ENCODE results near the gene NCKAP1.
"Not testable (repeated sequence)": the region's sequence is repeated elsewhere in the genome, so short reads cannot be mapped to it uniquely, and the experiment has no call there.

The NCKAP1 gene

DNA sequence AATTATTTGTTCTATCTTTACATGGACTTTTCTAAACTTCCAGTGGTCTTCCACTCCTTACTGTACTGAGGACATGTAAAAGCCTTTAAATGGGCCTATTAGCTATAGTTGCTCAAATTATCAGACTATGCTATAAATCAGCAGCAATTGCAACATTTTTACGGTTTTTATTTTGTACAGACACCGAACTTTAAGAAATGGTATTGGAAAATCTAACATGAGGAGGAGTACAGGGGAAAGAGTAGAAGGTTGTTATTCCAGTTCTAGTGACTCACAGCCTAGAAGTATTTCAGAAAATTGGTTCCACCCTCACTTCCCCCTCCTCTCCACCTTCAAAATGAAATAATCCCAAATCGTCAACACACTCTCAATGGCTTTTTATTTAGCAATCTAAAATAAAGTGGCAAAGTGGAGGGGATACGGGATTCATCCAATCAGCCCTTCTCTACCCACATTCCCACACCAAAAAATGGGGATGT is 1.1 kb downstream of the NCKAP1 start:
- DNase-seq = peak; percentile 79

DNA sequence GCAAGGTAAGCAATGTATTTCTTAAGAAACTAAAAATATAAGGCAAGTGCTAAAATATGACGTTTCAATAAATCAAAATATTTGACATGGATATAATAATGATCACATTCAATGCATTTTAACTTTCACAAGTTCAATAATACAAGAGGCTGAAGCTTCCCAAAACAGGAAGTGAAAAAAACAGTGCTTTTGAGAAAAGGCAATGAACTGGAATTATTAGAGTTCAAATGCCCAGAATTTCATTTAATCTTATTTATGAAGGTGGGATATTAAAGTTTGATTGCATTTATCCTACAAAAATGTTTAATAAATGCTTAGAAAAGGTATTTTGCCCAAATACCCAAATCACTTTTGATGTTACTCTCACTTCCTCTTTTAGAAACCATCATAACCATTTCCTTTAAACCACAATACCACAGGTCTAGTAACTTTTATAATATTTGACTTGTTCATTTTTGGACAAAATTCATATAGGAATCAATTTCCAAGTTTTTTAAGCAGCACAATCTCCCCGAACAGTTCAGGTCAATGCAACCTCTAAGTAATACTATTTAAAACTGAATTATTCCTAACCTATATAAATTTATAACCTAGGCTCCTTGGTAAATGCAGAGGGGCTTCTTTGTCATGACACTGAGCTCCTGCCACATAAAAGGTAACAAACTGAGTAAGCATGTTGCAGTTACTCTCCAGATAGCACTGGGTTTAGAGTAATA is 2.1 kb downstream of the NCKAP1 start:
- DNase-seq = peak; percentile 41

DNA sequence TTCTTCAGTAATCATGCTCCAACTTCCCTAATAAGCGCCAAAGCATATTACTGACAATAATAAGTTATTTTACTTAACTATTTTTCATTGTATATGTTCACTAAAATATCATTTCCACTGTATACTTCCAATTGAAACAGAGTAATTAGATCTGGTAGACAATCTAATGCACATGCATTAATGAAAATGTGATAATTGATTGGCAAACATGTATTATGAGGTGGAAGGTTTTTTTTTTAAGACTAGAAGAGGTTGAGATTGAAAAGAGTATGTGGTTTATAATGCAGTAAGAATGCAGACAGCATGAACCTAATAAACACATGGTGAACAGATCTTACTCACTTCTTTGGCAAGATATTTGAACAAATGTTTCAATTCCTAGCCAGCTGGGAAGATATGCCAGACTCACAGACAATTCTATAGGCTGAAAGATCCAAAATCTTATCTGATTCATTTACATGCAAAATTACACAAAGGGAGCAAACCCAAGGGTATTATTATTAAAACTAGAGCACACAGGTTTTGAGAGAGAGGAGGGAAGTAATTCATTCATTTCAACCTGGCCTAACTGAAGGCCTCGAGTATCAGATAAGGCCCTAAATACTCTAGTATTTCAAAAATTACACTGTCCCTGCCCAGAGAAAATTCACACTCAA is 2.8 kb downstream of the NCKAP1 start:
- no peak for DNase-seq

DNA sequence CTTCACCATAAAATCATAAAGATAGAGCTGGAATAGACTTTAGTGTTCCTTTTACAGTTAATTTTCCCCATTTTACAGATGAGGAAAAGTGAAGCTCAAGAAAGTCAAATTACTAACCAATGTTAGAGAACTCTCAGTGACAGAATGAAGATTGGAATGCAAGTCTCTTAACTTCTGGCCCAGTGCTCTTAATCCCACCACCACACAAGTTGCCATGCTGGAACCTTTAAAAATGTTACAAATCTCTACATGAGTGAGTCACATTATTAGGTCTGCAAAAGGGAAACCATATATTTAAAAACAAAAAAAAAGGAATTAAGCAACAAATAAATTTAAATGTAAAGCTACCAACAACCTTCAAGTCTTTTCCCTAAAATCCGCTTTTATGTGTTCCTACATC is 3.5 kb downstream of the NCKAP1 start:
- no peak for DNase-seq

DNA sequence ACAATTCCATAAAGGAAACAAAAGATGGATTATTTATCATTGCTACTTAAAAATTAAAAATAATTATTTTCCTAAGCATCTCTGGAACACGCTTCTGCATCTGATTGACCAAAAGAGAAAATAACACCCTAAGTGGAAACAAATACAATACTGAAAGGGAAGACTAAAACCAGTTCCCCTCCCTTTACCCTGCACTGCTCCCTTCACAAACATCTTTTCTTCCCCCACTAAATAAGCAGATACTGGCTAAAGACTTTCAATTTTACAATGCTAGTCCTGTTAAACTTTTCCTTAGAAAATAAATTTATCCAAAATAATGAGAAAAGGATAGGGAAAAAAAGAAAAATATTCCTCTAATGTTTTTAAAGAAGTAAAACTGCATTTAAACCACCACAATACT is 4.3 kb downstream of the NCKAP1 start:
- no peak for DNase-seq

DNA sequence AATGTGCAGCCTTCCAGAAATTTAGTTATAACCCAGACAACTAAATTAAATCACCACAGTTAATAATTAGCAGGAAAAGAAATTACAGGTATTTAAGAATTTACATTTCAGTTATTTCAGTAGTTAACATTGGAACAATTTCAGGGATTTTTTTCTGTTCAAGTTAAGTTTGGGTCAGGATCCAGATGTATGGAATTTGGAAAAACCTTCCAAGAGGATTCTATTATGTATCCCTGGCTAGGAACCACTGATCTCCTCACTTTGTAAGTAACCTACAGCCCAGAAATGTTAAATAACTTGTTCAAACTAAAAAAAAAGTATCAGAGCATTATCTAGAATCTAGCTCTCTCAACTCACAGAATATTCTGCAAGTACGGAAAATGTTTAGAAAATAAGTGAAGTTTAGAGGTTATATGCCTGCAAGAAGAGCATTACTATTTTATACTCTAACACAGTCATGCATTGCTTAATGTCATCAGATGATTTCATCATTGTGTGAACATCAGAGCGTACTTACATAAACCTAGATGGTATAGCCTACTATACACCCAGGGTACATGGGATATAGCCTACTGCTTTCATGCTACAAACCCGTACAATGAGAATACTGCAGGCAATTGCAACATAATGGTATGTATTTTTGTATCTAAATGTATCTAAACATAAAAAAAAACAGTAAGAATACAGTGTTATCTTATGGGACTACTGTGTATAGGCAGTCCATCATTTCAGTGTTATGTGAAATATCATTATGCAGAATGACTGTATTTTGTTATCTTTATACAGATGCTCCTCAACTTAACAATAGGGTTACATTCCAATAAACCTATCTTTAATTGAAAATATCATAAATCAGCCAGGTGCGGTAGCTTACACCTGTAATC is 6.1 kb downstream of the NCKAP1 start:
- DNase-seq = peak; percentile 30

DNA sequence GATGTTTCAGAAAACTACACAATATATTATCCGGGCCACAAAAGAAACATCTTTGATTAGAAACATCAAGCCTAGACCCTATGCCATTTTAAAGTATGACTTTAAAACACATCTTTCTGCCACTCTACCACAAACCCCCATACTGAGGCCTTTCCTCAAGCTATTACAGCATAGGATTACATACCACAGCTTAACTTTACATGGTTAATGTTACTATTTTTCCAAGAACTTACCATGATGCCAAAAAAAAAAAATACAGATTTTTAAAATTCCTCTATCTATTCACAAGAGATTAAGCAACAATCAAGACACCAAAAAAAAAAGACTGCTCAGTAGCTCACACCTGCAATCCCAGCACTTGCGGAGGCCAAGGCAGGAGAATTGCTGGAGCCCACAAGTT is 9.0 kb downstream of the NCKAP1 start:
- DNase-seq = no peak

DNA sequence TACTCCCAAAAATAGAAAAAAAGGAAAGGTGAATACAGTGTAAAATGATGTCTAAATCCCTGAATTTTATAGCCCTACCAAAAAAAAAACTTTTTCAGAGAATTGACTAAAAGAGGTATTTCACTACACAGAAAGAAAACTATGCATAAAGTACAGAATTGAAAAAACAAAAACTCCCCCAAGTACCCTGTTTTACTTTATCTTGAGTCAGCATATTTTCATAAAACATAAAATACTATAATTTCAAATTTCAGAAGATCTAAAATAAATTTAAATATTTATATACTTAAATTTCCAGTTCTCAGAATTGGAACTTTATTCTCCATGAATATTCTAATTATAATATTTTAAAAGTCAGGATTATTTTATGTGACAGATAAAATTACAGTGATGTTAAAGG is 10.1 kb downstream of the NCKAP1 start:
- DNase-seq = no peak

DNA sequence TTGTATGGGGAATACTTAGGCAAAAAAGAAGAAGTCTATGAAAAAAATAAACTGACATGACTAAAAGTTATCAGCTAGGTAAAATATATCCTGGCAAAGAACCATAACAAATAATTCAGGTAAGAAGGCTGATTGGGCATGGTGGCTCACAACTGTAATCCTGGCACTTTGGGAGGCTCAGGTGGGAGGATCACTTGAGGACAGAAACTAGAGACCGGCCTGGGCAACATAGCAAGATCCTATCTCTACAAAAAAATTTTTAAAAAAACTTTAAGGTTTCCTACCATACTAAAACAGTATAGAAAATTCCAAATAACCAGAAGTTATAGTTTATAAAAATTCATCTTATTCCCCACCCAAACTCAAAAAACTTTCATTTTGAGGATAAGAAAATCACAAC is 10.8 kb downstream of the NCKAP1 start:
- DNase-seq = no peak

DNA sequence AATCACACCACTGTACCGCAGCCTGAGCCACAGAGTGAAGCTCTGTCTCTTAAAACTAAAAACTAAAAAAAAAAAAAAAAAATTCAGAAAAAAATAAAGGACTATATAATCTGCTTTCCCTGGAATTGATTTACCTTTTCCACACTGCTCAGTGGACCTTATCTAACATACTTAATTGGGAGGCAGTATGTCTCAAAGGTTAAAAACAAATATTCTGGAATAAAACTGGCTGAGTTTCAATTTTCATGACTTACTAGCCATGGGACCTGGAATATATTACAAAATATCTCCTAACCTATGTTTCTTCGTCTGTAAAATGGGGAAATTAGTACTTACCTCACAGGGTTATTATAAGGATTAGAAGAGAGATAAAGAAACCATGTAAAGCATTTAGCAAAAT is 11.8 kb downstream of the NCKAP1 start:
- no peak for DNase-seq

DNA sequence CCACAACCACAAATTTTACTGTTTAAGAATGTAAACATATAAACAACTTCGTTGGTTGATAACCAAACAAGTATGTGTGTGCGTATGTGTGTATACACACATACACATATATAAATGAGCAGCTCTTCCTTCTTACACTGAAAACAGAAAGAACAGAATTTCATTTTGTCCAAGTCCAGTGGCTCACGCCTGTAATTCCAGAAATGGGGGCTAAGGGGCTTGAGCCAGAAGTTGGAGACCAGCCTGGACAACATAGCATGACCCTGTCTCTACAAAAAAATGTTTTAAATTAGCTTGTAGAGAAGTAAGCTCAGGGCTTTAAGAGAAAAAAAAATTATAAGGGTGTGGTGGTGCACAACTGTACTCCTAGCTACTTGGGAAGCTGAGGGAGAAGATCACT is 12.3 kb downstream of the NCKAP1 start:
- DNase-seq = no peak

DNA sequence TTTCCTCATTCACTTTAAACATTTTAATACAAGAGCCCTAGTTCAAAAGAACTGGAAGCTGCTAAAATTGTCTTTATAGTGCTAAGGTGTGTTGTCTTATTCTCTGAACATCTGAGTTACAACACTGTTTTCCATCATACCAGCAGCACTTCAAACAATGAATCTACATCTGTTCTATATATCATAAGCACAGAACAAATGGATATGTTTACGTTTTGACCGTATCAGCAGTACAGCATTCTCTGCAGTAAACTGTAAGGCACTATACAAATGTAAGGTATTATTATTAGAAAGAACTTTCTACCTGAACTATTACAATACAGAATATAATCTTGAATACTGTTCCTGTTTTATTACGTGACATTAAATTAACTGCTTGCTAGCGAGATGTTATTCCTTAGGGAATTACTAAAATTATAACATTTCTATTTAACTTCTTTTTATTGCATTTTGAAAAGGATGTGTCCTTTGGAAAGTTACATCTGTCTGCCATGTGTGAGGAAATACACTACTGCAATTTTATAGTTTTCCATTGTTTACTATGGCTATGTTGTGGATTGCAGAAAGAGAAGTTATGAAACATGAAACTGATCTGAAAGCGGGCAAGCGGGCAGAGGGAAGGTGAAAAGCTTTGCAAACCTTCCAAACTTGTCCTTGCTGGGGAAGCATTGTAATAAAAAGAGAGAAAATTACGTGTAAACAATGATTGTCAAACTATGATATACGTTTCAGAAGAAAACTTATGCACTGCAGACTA is 13.7 kb downstream of the NCKAP1 start:
- no peak for DNase-seq

DNA sequence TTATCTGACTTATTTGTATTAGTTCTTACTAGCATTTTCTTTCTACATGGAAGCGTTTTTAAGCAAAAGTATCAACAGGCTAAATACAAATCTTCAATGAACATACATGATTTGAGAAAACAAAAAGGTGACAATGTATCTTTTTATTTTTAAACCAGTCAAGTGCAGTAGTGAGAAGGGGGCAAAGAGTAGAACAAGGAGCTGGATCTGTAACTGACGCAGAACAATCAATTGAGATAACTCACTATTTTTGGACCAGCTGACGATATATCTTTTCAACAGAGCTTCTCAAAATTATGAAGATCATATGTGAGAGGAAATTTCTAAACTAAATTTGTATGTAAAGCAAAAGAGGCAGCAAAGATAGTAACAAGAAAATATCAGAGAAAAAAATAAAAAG is 15.5 kb downstream of the NCKAP1 start:
- no peak for DNase-seq

DNA sequence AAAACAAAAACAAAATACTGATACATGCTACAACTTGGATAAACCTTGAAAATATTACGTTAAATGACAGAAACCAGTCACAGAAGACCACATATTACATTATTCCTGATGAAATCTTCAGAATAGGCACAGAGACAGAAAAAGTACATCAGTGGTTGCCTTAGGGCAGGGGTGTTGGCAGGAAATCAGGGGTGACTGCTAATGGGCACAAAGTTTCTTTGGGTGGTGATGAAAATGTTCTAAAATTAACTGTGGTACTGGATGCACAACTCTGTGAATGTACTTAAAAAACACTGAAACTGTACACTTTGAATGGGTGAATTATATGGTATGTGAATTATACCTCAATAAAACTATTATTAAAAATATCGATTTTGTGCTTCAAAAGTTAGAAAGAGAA is 16.6 kb downstream of the NCKAP1 start:
- DNase-seq = no peak

DNA sequence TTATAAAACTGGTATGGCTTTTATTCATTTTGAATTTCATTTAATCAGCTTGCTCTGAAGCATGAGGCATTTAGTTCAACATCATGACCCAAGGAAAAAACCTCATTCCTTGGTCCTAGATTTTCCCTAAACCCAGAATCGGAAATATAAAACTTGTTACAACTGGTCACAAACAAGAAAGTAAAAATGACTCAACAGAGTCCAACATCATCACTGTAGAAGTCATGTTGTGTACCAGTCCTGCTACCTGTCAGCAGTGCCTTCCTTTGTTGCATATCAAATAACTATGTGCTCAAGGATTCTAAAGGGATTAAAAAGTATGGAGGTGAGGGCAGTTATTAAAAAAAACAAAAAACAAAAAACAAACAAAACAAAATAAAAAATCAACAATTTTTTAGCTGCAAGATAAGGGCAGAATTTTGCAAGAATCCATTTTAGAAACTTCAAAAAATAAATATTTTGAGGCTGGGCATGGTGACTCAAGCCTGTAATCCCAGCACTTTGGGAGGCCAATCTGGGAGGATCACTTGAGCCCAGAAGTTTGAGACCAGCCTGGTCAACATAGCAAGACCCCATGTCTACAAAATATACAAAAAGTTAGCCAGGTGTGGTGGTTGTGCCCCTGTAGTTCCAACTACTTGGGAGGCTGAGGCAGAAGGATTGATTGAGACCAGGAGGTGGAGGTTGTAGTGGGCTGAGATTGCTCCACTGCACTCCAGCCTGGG is 18.4 kb downstream of the NCKAP1 start:
- DNase-seq = peak; percentile 35

DNA sequence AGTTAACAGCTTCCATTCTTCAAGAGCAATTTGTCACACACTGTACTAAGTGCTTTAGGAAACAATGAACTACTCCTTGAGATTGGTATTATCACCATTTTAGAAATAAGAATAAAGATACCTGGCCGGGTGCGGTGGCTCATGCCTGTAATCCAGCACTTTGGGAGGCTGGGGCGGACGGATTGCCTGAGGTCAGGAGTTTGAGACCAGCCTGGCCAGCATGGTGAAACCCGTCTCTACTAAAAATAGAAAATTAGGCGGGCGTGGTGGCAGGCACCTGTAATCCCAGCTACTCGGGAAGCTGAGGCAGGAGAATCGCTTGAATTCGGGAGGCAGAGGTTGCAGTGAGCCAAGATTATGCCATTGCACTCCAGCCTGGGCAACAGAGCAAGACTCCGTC is 20.4 kb downstream of the NCKAP1 start:
- not testable (repeated sequence) for DNase-seq

DNA sequence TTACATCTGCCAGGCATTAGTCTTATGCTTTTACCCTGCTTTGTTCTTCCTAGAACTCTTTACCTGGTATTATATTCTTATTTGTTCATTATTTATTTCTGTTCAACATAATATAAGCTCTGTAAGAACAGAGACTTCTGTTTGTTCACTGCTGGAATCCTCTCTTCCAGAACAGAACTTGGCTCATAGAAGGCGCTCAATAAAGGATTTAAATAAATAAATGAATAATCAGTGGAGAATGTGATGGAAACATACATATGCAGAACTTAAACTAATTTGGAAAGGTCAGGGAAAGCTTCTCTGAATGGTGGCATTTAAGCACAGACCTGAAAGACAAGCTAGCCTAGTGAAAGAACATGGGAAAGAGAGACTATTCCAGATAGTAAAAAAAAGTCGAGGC is 24.3 kb downstream of the NCKAP1 start:
- DNase-seq = no peak

DNA sequence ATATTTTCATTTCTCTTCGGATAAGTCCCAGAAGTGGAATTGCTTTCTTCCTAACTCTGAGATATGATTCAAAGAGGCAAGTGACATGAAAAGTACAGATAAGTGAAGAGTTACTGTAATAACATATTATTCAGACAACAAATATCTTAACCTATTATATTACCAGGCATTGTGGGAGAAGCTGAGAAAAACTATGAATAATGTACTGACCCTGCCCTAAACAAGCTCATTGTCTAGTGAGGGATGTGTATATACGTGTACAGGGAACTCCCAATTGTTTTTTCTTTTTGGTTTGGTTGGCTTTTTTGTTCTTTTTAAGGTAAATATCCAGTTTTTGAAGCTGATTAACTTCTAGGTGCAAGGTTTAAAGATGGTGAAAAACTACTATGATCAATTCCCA is 26.5 kb downstream of the NCKAP1 start:
- DNase-seq = no peak

DNA sequence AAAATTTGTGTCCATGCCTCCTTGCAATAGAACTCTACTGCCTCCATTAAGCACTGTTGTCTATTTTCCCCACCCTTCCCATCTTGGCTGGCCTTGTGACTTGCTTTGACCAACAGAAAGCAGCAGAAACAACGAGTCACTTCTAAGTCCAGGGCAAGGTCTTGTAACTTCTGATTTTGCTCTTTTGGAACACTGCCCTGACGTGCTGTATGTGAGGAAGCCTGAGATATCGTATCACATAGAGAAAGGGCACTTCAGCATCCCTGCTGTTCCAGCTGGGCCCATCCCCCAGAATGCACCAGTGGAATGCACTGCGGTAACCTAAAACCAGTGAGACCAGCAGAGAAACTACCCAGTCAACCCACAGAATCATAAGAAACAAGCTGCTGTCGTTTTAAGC is 28.1 kb downstream of the NCKAP1 start:
- peak; percentile 26 for DNase-seq

DNA sequence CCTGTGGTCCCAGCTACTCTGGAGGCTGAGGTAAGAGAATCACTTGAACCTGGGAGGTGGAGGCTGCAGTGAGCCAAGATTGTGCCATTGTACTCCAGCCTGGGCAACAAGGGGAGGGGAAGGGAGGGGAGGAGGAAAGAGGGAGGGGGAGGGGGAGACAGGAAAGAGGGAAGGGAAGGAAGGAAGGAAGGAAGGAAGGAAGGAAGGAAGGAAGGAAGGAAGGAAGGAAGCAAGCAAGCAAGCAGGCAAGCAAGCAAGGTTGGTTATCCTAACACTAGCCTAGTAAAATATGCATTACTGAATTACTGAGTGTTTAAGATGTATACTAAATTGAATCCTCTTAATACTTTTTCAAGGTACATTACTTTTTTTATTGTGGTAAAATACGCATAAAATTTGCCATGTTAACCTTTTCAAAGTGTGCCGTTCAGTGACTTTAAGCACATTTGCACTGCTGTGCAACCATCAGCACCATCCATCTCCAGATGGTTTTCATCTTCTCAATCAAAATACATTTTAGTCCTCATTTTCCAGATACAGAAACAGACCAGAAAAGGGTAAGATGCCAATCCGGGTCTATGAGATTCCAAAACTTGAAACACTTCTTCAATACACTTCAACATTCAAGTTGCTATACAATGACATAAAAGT is 28.9 kb downstream of the NCKAP1 start:
- DNase-seq = no peak

DNA sequence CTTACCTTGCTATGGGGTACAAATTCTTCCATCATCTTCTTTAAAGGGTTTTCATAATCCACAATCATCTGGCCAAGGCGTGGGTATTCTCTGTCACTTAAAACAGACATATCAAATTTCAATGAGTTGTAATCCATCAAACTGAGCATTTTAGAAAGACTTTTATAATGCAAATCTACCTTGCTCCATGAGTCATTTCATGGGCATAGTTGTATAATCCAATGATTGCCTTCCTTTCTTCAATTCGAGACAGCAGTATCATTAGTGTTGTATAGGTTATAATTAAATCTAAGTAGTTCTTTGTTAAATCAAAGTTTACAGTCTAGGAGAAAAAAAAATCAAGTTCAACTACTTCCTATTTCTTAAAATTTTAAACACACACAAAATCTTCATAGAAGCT is 36.3 kb downstream of the NCKAP1 start:
- DNase-seq = no peak

DNA sequence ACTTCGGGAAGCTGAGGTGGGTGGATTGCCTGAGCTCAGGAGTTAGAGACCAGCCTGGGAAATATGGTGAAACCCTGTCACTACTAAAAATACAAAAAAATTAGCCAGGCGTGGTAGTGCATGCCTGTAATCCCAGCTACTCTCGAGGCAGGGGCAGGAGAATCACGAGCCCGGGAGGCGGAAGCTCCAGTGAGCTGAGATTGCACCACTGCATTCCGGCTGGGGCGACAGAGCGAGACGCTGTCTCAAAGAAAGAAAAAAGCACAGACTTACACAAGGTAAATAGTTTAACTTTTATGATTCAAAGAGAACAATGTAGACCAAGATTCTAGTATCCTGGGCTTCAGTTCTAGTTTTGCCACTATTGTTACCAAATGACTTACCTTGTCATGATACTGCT is 37.4 kb downstream of the NCKAP1 start:
- no peak for DNase-seq

All from DMS53 (cell line).